Chondrocyte (in vitro differentiated cells): ENCODE results near the gene OR10R2. TPM values are rescaled to one million over a fixed set of nuclear protein-coding genes. Genes with fewer than 3 reads are reported as not detected.
"Not testable (repeated sequence)": the region's sequence is repeated elsewhere in the genome, so short reads cannot be mapped to it uniquely, and the experiment has no call there.

Experiments
- DNase-seq: peaks from one replicate; pipeline ENCODE4 v3.0.0; 2021; ENCODE audit warnings: mixed read lengths, low spot score
- H3K27ac Mint-ChIP-seq: one replicate; pipeline ENCODE4 v1.8.0; 2021; ENCODE audit warnings: mild to moderate bottlenecking, moderate library complexity, mixed read lengths; ENCODE audit not compliant: unreplicated experiment
- H3K27me3 Mint-ChIP-seq: 2 replicates; pipeline ENCODE4 v1.8.0; 2021; ENCODE audit warnings: low read depth, mixed read lengths
- H3K36me3 Mint-ChIP-seq: 2 replicates; pipeline ENCODE4 v1.8.0; 2021; ENCODE audit warnings: low read depth, mixed read lengths
- H3K4me1 Mint-ChIP-seq: 2 replicates; pipeline ENCODE4 v1.8.0; 2021; ENCODE audit warnings: low read depth, mild to moderate bottlenecking, mixed read lengths
- H3K4me3 Mint-ChIP-seq: one replicate; pipeline ENCODE4 v1.8.0; 2021; ENCODE audit warnings: mild to moderate bottlenecking, moderate library complexity, mixed read lengths; ENCODE audit not compliant: unreplicated experiment
- H3K9me3 Mint-ChIP-seq: 2 replicates; pipeline ENCODE4 v1.8.0; 2021; ENCODE audit warnings: low read depth, mixed read lengths
- long read RNA-seq: library from polyadenylated mRNA; stranded (forward); transcript quantifications from one replicate; pipeline ENCODE4 v2.0.0, GENCODE V29; 2021
- total RNA-seq: library from RNA; stranded (reverse); gene quantifications from 3 replicates; pipeline ENCODE4 v1.2.1, GENCODE V29; 2021
- TF ChIP-seq, protein P1 (sequence below): fragments of 200-600 bp; sonication (generic); IDR thresholded peaks from 2 replicates; pipeline ENCODE4 v1.5.0; 2021; ENCODE audit warnings: antibody characterized with exemption, mild to moderate bottlenecking, moderate library complexity

OR10R2 gene, protein sequence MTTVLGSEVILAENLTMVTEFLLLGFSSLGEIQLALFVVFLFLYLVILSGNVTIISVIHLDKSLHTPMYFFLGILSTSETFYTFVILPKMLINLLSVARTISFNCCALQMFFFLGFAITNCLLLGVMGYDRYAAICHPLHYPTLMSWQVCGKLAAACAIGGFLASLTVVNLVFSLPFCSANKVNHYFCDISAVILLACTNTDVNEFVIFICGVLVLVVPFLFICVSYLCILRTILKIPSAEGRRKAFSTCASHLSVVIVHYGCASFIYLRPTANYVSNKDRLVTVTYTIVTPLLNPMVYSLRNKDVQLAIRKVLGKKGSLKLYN
- not detected in 3 replicates for total RNA-seq
- long read RNA-seq: 0 reads

- Mint-ChIP-seq H3K27me3 (peaks cover 2% of the 10 kb centered on the region), H3K9me3 (no peaks in the 10 kb centered on the region), H3K27ac (no peak within 1 kb of the TSS), H3K4me1 (no peaks in the 10 kb centered on the region), H3K4me3 (no peak within 1 kb of the TSS), H3K36me3 (no peaks in the 10 kb centered on the region)
- TF ChIP-seq, protein P1, sequence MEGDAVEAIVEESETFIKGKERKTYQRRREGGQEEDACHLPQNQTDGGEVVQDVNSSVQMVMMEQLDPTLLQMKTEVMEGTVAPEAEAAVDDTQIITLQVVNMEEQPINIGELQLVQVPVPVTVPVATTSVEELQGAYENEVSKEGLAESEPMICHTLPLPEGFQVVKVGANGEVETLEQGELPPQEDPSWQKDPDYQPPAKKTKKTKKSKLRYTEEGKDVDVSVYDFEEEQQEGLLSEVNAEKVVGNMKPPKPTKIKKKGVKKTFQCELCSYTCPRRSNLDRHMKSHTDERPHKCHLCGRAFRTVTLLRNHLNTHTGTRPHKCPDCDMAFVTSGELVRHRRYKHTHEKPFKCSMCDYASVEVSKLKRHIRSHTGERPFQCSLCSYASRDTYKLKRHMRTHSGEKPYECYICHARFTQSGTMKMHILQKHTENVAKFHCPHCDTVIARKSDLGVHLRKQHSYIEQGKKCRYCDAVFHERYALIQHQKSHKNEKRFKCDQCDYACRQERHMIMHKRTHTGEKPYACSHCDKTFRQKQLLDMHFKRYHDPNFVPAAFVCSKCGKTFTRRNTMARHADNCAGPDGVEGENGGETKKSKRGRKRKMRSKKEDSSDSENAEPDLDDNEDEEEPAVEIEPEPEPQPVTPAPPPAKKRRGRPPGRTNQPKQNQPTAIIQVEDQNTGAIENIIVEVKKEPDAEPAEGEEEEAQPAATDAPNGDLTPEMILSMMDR: no peak
- no peak for DNase-seq
Observed at GRCh38 chr1:158471920-158472319, at the start of gene OR10R2. OR10R2 (plus strand) TSS chr1:158472220; CDS start chr1:158472326, 106 bp downstream.

GRCh38 chr1:158425027-158425426 is 47.0 kb upstream of the OR10R2 start:
- H3K27ac Mint-ChIP-seq: no peak overlapping the region
- TF ChIP-seq, protein P1: no peak
- H3K36me3 Mint-ChIP-seq: no peaks in the 10 kb centered on the region

DNA sequence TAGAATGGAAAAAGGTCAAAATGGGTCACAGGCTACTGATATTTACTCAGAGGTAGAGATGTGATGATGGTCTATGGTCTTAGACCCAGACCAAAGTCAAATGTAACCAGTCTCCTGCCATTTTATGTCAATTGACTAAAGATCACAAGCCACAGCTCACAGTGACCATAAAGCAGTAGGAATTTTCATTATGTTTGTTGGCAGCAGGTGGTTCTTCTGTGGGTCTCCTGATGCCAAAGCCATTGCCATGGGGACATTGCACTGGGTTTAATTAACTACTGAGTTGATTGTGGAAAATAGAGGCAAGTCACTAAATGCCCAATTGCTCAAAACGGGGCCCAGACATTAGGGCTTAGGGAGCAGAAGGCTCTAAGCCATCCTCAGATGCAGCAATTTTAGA is 45.9 kb upstream of the OR10R2 start, which contains the start of gene OR10K2:
Gene OR10K2, minus strand, starts transcription at position 101 of the 400 bp plus-strand sequence. CDS start 5,371 bp downstream, outside the sequence.
- Mint-ChIP-seq H3K27ac (no peak within 1 kb of the TSS), H3K27me3 (no peaks in the 10 kb centered on the region), H3K9me3 (peaks cover 11% of the 10 kb centered on the region), H3K4me3 (no peak within 1 kb of the TSS), H3K4me1 (no peaks in the 10 kb centered on the region), H3K36me3 (no peaks in the 10 kb centered on the region)
- TF ChIP-seq, protein P1: no peak
- DNase-seq: no peak

More at GRCh38 chr1:158425027-158425426, 47.0 kb upstream of the OR10R2 start:
- DNase-seq: no peak
- Mint-ChIP-seq H3K4me3 (no peak overlapping the region), H3K27me3 (no peaks in the 10 kb centered on the region), H3K4me1 (no peaks in the 10 kb centered on the region), H3K9me3 (peaks cover 9% of the 10 kb centered on the region)

DNA sequence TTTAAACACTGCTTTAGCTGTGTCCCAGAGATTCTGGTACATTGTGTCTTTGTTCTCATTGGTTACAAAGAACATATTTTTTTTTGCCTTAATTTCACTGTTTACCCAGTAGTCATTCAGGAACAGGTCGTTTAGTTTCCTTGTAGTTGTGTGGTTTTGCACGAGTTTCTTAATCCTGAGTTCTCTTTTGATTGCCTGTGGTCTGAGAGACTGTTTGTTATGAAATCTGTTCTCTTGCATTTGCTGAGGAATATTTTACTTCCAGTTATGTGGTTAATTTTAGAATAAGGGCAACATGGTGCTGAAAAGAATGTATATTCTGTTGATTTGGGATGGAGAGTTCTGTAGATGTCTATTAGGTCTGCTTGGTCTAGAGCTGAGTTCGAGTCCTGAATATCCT is 41.9 kb upstream of the OR10R2 start:
- H3K27ac Mint-ChIP-seq, H3K36me3 Mint-ChIP-seq, H3K4me1 Mint-ChIP-seq, H3K4me3 Mint-ChIP-seq, H3K27me3 Mint-ChIP-seq, DNase-seq: not testable (repeated sequence)
- H3K9me3 Mint-ChIP-seq: peaks cover 11% of the 10 kb centered on the region

- Mint-ChIP-seq H3K4me3 (no peak overlapping the region), H3K27me3 (peaks cover 7% of the 10 kb centered on the region), H3K4me1 (no peaks in the 10 kb centered on the region), H3K9me3 (peaks cover 3% of the 10 kb centered on the region), H3K36me3 (no peaks in the 10 kb centered on the region), H3K27ac (no peak overlapping the region)
- TF ChIP-seq, protein P1: no peak
- DNase-seq: no peak
Observed at GRCh38 chr1:158434741-158435140, 37.3 kb upstream of the OR10R2 start.

- Mint-ChIP-seq H3K9me3 (no peaks in the 10 kb centered on the region), H3K36me3 (no peaks in the 10 kb centered on the region), H3K27ac (no peak overlapping the region), H3K4me1 (no peaks in the 10 kb centered on the region), H3K4me3 (no peak overlapping the region), H3K27me3 (no peaks in the 10 kb centered on the region)
- no peak for DNase-seq
- TF ChIP-seq, protein P1: no peak
Observed at GRCh38 chr1:158445376-158445775, 26.6 kb upstream of the OR10R2 start.
